ENCODE results near the gene FAAP100.
A peak's percentile ranks its signal among the peaks of the same experiment; 100 is the strongest.

DNA sequence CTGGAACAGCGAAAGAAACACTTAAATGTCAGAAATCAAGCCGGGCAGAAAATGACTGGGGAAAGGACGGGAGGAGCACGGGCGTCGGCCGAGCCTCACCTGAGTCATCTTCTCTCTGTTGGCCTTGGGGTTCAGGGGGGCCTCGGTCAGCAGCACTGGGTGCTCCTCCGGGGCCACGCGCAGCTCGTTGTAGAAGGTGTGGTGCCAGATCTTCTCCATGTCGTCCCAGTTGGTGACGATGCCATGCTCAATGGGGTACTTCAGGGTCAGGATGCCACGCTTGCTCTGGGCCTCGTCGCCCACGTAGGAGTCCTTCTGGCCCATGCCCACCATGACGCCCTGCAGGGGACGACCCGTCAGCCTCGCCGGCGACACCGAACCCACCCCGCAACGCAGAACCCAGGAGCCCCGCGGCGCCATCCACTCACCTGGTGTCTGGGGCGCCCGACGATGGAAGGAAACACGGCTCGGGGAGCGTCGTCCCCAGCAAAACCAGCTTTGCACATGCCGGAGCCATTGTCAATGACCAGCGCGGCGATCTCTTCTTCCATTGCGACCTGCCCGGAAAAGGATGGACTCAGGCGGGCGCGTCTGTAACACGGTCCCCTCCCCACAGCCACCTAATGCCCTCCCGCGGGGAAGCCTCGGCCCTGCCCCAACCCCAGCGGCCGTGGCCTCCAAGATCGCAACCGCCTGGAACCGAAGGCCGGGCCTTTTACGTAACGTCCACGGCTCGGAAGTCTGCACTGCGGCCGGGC lies 40.2 kb downstream of the FAAP100 start:
- TF ChIP-seq EP300 (IDR thresholded peaks at IDR 0.05; ENCODE audit: borderline replicate concordance in 1 of 2, low read depth in 1 of 2, low read length in 1 of 2), result no peak
- peak; percentile 51 for TF ChIP-seq POLR2AphosphoS5 (IDR thresholded peaks at IDR 0.05; ENCODE audit: low read depth, low read length)
- no peak for TF ChIP-seq GABPA (IDR thresholded peaks at IDR 0.05; ENCODE audit: low read depth)
- no peak for TF ChIP-seq RXRA (IDR thresholded peaks at IDR 0.05; ENCODE audit: borderline replicate concordance, low read depth)
- no peak for TF ChIP-seq CTCF (IDR thresholded peaks at IDR 0.05)
- TF ChIP-seq, protein P1, sequence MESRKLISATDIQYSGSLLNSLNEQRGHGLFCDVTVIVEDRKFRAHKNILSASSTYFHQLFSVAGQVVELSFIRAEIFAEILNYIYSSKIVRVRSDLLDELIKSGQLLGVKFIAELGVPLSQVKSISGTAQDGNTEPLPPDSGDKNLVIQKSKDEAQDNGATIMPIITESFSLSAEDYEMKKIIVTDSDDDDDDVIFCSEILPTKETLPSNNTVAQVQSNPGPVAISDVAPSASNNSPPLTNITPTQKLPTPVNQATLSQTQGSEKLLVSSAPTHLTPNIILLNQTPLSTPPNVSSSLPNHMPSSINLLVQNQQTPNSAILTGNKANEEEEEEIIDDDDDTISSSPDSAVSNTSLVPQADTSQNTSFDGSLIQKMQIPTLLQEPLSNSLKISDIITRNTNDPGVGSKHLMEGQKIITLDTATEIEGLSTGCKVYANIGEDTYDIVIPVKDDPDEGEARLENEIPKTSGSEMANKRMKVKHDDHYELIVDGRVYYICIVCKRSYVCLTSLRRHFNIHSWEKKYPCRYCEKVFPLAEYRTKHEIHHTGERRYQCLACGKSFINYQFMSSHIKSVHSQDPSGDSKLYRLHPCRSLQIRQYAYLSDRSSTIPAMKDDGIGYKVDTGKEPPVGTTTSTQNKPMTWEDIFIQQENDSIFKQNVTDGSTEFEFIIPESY (IDR thresholded peaks at IDR 0.05; ENCODE audit: borderline replicate concordance, low read depth), result no peak
- TF ChIP-seq FOSL2 (IDR thresholded peaks at IDR 0.05; ENCODE audit: borderline replicate concordance, low read depth), result no peak
- no peak for TF ChIP-seq MXI1 (IDR thresholded peaks at IDR 0.05; ENCODE audit: low read depth, low read length)
- TF ChIP-seq REST (IDR thresholded peaks at IDR 0.05; ENCODE audit: low read depth, low read length), result no peak
- no peak for TF ChIP-seq MEF2A (IDR thresholded peaks at IDR 0.05; ENCODE audit: borderline replicate concordance, low read depth)
- TF ChIP-seq, protein P2, sequence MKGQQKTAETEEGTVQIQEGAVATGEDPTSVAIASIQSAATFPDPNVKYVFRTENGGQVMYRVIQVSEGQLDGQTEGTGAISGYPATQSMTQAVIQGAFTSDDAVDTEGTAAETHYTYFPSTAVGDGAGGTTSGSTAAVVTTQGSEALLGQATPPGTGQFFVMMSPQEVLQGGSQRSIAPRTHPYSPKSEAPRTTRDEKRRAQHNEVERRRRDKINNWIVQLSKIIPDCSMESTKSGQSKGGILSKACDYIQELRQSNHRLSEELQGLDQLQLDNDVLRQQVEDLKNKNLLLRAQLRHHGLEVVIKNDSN (IDR thresholded peaks at IDR 0.05; ENCODE audit: borderline replicate concordance, low read depth), result no peak
- TF ChIP-seq YY1 (IDR thresholded peaks at IDR 0.05; ENCODE audit: low read depth), result no peak; the same call in 1 of the 2 replicates
- TF ChIP-seq ELF1 (IDR thresholded peaks at IDR 0.05), result no peak
- no peak for TF ChIP-seq NFIC (IDR thresholded peaks at IDR 0.05; ENCODE audit: borderline replicate concordance)
